ENCODE results near the gene SERPINB6.
A peak's percentile ranks its signal among the peaks of the same experiment; 100 is the strongest.

SERPINB6 gene

DNA sequence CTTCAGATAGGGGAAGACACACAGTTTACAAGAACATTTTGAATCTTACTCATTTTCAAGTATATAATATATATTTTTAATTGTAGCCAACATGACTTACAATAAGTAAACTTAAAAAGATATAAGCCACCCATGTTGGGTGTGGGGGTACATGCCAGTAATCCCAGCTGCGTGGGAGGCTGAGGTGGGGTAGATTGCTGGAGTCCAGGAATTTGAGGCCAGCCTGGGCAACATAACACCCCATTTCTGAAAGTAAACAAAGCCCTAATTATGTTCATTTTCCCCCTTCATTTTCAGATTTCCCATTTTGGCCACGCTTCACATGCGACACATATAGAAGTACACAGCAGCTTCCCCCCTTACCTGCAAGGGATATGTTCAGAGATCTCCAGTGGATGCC lies 30.5 kb downstream of the SERPINB6 start:
- peak overlapping the region; percentile 52; the same call in 1 of the 2 replicates for H3K9ac ChIP-seq (ENCODE audit: low read length)
- H3K36me3 ChIP-seq (replicated peaks; ENCODE audit: low read depth, low read length), result peaks cover 13% of the 10 kb centered on the region
- peak overlapping the region; percentile 28; the same call in 1 of the 2 replicates for H3K4me3 ChIP-seq (ENCODE audit: low read length)
- H3K27ac ChIP-seq (ENCODE audit: low read length), result peak overlapping the region; percentile 100
- TF ChIP-seq, protein P1, sequence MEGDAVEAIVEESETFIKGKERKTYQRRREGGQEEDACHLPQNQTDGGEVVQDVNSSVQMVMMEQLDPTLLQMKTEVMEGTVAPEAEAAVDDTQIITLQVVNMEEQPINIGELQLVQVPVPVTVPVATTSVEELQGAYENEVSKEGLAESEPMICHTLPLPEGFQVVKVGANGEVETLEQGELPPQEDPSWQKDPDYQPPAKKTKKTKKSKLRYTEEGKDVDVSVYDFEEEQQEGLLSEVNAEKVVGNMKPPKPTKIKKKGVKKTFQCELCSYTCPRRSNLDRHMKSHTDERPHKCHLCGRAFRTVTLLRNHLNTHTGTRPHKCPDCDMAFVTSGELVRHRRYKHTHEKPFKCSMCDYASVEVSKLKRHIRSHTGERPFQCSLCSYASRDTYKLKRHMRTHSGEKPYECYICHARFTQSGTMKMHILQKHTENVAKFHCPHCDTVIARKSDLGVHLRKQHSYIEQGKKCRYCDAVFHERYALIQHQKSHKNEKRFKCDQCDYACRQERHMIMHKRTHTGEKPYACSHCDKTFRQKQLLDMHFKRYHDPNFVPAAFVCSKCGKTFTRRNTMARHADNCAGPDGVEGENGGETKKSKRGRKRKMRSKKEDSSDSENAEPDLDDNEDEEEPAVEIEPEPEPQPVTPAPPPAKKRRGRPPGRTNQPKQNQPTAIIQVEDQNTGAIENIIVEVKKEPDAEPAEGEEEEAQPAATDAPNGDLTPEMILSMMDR (IDR thresholded peaks at IDR 0.05; ENCODE audit: low read depth, low read length), result no peak
- no peak for TF ChIP-seq EZH2phosphoT487 (IDR thresholded peaks at IDR 0.05; ENCODE audit: low read depth)
- no peak overlapping the region for H2AFZ ChIP-seq (ENCODE audit: low read depth, low read length)
- peak overlapping the region; percentile 48 for H3K4me2 ChIP-seq (ENCODE audit: low read length)
- no peaks in the 10 kb centered on the region for H3K79me2 ChIP-seq (ENCODE audit: low read length)
- no peaks in the 10 kb centered on the region for H4K20me1 ChIP-seq (ENCODE audit: insufficient read depth, low read length)
- H3K9me3 ChIP-seq (ENCODE audit: insufficient read depth, low read length), result peaks cover 18% of the 10 kb centered on the region; the same call in 1 of the 2 replicates
- H3K27me3 ChIP-seq (ENCODE audit: low read depth, low read length), result no peaks in the 10 kb centered on the region
- H3K4me1 ChIP-seq (ENCODE audit: low read length), result peaks cover 44% of the 10 kb centered on the region

GRCh38 chr6:2940010-2940850 lies 31.1 kb downstream of the SERPINB6 start:
- Histone ChIP-seq H3K4me3 (ENCODE audit: low read length) (peak overlapping the region; percentile 48; the same call in 1 of the 2 replicates), H3K36me3 (replicated peaks; ENCODE audit: low read depth, low read length) (peaks cover 13% of the 10 kb centered on the region), H3K79me2 (ENCODE audit: low read length) (no peaks in the 10 kb centered on the region), H3K27me3 (ENCODE audit: low read depth, low read length) (no peaks in the 10 kb centered on the region), H3K4me2 (ENCODE audit: low read length) (peak overlapping the region; percentile 59), H2AFZ (ENCODE audit: low read depth, low read length) (no peak overlapping the region), H3K9me3 (ENCODE audit: insufficient read depth, low read length) (peaks cover 18% of the 10 kb centered on the region; the same call in 1 of the 2 replicates), H3K9ac (ENCODE audit: low read length) (peak overlapping the region; percentile 69; the same call in 1 of the 2 replicates), H3K4me1 (ENCODE audit: low read length) (peaks cover 43% of the 10 kb centered on the region), H4K20me1 (ENCODE audit: insufficient read depth, low read length) (no peaks in the 10 kb centered on the region), H3K27ac (ENCODE audit: low read length) (peak overlapping the region; percentile 100)
- 0 out of 2 replicates have a peak, but pooled peaks have one; percentile 54 for TF ChIP-seq EZH2phosphoT487 (IDR thresholded peaks at IDR 0.05; ENCODE audit: low read depth)
- TF ChIP-seq, protein P1 (IDR thresholded peaks at IDR 0.05; ENCODE audit: low read depth, low read length), result no peak

- H3K9me3 ChIP-seq (ENCODE audit: insufficient read depth, low read length), result peaks cover 18% of the 10 kb centered on the region; the same call in 1 of the 2 replicates
- no peaks in the 10 kb centered on the region for H3K27me3 ChIP-seq (ENCODE audit: low read depth, low read length)
- peak overlapping the region; percentile 69; the same call in 1 of the 2 replicates for H3K9ac ChIP-seq (ENCODE audit: low read length)
- peak overlapping the region; percentile 59 for H3K4me2 ChIP-seq (ENCODE audit: low read length)
- no peak overlapping the region for H2AFZ ChIP-seq (ENCODE audit: low read depth, low read length)
- TF ChIP-seq, protein P1 (IDR thresholded peaks at IDR 0.05; ENCODE audit: low read depth, low read length), result no peak
- no peak for TF ChIP-seq EZH2phosphoT487 (IDR thresholded peaks at IDR 0.05; ENCODE audit: low read depth)
- H3K79me2 ChIP-seq (ENCODE audit: low read length), result no peaks in the 10 kb centered on the region
- no peaks in the 10 kb centered on the region for H4K20me1 ChIP-seq (ENCODE audit: insufficient read depth, low read length)
- H3K4me1 ChIP-seq (ENCODE audit: low read length), result peaks cover 43% of the 10 kb centered on the region
- H3K27ac ChIP-seq (ENCODE audit: low read length), result peak overlapping the region; percentile 100
- peaks cover 13% of the 10 kb centered on the region for H3K36me3 ChIP-seq (replicated peaks; ENCODE audit: low read depth, low read length)
- peak overlapping the region; percentile 48; the same call in 1 of the 2 replicates for H3K4me3 ChIP-seq (ENCODE audit: low read length)
These were observed 31.9 kb downstream of the SERPINB6 start for GRCh38 chr6:2939315-2940009.

Data from OCI-LY3 (cell line).